NCI-H460 (cell line): ENCODE data around the gene ZBED4. TPM values are rescaled to one million over a fixed set of nuclear protein-coding genes. Genes with fewer than 3 reads are reported as not detected.

Source experiments
- DNase-seq: peaks from one replicate; pipeline ENCODE4 v3.0.0-alpha.2; 2016; ENCODE audit warnings: low read depth; ENCODE audit errors: extremely low read depth
- total RNA-seq: library from RNA; depleted of rRNA; stranded (reverse); fragments of >200 nt; shearing (Covaris generic); gene quantifications from 2 replicates; pipeline ENCODE4 v1.2.3, GENCODE V29; 2014

Gene ZBED4
- total RNA-seq, 1 experiment from 2014 or later, result 15.5 TPM

DNA sequence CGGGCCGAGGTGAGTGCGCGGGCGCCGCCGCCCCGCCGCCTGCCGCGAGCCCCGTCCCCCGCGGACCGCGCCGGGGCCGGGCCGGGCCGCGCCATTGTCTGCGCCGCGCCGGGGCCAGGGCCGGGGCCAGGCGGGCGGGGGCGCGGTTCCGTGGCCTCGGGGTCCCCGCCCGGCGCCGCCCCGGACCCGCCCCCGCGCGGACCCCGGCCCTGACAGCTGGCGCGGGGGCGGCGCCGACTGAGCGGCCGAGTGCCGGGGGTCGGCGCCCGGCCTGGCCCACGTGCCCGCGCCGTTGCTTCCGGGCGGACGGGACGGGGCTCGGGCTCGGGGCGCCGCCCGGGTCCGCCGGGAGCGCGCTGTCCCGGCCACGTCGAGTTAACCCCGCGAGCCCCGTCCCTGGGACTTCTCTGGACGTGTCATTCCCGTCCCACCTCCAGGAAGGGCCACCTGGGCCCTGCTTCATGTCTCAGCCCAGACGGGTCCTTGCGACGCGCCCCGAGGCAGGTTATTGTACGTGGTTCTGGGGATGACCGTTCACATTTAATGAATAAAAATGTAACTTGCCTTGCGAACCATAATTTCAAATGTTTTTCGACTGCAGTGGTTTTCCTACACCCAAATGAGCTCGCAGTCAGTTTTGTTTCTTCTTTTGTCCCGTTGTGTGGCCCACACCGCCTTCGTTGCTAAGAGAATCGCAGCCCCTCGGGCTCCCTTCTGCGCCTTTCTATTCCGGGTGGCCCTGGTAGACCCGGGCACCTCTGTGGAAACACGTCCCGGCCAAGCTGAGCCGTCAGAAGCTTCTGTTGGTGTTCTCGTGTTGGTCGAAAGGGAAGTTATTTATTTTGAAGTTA lies 562 bp downstream of the ZBED4 start:
- DNase-seq, result no peak

DNA sequence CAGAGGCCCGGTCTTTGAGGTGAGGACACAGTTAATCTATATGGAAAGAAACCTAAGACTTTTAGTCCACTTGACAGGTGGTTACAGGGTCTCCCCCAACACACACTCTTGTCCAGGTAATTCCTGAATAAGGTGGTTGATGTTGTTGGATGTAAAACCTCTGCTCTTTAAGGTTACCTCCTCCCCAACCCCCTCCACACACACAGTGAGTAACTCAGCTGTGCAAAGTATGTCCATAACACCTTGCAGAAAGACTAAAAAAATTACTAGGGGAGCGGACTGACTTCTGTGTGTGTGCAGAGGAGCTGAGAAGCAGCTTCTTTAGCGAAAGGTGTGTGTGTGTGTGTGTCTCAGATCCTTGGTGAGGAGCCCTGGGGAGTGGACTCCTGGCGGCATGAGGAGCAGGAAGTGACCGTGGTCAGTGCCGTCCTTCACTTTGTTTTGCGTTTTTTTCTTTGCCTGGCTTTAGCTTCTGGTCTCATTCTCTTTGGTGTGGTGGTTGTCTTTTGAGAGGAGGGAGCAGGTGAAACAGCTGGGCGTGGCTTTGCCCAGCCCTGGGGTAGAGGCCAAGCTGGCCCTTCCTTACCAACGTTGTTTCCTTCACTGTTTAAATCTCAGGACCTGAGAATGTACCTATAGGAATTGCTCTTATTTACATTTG lies 1.7 kb downstream of the ZBED4 start:
- DNase-seq, result no peak

DNA sequence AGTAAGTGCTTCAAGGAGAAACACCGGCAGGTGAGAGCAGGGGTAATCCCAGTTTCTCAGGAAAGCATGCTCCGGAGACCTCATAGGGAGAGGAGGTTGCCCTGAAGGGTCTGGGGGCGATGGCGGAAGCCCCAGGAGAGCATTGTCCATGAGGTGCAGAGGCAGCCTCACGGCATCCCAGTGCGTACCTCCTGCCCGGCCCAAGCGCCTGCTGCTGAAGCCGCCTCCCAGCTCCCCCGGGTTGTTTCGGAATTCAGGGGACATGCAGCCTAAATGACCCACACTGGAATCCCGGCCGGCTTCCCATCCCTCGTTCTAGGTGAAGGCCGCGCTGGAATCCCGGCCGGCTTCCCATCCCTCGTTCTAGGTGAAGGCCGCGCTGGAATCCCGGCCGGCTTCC lies 2.7 kb downstream of the ZBED4 start:
- DNase-seq, result no peak

DNA sequence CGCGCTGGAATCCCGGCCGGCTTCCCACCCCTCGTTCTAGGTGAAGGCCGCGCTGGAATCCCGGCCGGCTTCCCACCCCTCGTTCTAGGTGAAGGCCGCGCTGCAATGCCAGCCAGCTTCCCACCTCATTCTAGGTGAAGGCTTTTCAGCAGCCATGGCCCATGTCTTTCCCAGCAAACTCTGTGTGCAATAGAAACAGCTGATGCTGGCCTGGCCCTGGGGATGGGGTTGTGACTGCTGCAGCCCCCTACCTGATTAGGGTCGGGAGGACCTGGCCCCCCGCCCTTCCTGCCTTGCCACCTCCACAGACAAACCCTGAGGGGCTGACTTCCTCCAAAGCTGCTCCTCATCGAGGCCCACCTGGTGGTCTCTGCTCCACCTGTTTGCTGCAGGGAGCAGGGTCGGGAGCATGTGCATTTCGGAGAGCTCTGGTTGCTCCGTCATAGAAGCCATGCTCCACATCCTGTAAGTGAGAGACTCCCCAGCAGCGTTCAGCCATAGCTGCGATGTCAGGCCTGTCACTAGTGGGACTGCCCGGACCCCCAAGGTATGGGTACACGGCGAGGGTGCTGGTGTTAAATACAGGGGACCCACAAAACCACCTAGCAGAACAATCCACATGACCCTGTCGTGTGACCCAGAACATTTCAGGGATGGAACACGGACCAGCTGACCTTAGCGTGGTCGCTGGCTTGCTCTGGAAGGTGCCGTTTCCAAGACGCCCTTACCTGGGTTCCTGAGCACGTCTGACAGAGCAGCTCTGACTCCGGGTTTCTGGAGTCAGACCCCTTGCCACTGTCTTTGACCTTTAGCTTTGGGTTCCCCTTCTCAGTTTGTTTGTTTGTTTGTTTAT lies 3.3 kb downstream of the ZBED4 start:
- DNase-seq, result no peak

DNA sequence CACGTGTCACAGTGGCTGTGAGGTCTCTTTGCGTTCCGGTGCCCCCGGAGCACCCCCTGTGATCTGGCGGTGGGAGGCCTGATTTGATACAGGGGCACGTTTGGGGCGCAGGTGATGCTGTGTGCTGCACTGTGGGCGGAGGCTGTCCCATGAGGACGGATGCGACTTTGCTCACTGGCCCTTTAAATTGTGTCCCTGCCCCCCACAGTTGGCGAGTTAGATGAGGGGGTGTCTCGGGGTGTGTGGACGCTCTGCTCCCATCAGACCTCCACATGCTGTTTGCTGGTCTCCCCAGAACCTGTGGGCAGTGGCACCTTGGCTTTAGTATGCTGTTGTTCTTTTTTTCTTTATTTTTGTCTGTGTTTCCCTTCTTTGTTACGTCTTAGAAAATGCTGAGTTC lies 5.2 kb downstream of the ZBED4 start:
- DNase-seq, result no peak

DNA sequence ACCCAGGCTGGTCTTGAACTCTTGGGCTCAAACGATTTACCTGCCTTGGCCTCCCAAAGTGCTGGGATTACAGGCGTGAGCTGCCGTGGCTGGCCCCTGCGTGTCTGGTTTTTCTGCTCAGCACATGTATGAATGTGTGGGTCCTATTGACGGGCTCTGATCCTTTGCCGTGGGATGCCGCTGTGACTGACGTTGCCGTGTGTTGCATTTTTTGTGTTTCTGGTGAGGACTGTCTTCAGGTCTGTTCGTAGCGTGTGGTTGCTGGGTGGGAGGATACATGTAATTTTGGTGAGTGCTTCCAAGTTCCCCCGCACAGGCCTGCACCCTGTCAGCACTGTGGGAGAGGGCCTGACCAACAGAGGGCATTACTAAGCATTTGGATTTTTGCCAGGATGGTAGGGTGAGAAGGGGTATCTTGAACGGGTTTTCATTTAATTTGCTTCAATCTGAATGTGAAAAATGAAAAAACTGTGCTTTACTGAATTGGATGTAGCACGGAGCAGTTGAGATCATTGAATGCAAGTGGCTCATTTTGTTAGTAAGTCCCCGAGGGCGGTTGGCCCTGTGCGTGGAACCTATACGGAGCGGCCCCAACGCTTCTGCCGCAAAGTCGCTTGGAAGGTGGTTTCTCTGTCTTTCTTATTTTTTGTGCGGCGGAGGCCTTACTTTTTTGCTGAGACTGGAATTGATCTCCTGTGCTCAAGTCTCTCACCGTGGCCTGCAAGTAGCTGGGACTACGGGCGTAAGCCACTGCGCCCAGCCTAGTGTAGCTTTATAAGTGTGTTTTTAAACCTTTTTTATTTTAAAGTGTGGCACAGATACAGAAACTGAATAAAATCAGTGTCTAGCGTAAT lies 8.2 kb downstream of the ZBED4 start:
- no peak for DNase-seq

DNA sequence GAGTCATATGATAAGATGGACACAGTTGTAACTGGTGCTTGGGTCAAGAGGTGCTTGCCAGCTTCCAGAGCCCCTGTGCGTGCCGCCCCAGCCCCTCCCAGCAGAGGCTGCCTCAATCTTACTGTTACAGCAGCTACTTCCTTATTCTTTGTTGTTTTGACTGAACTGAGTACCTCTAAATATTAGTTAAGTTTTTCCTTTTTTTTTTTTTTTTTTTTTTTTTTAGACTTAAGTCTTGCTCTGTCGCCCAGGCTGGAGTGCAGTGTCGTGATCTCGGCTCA lies 8.8 kb downstream of the ZBED4 start:
- DNase-seq, result no peak

DNA sequence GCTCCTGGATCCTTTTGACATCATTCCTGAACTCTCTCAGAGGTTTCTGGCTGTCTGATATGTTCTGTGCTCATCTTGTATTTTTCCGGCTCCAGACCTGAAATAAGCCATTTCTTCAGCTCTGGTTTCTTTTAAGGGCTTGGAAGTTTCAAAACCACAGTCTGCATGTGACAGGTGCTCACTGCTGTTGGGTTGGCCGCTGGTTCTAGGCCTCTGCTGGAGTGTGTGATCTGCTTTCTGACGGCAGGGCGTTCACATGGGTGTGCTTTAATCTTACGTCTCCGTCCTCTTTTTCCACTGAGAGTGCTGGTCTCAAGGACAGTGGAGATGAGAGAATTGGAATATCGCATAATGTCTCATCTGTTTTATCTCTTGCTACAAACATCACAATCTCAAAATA lies 10.3 kb downstream of the ZBED4 start:
- no peak for DNase-seq

DNA sequence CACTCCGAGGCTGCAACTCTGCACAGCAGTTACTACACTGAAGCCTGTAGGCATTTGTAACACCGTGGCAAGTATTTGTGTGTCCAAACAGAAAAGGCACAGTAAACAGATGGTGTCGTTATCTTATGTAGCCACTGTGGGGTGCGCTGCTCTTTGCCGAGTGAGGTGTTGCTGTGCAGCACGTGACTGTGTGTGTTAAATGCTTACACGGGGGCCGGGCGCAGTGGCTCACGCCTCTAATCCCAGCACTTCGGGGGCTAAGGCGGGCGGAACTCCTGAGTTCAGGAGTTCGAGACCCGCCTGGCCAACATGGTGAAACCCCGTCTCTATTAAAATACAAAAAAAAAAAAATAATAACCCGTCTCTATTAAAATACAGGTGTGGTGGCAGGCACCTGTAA lies 11.5 kb downstream of the ZBED4 start:
- no peak for DNase-seq

DNA sequence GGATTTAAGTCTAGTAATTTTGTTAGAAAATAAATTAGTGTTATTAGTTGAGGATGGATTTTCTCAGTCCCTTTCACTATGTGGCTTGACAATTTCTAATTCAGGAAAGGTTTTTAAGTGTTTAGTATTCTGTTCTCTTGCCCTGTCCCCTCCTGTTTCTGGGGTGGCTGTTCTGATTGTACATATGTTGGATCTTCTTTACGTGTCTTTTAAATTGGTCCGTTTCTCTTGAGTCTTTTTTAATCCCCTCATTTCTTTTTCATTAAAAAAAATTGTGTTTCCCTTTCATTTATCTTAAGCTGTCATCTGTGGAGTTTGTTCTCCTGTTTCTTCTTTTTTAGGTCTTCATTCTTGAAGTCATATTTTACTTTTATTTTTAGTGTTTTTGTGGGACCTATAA lies 12.5 kb downstream of the ZBED4 start:
- no peak for DNase-seq

DNA sequence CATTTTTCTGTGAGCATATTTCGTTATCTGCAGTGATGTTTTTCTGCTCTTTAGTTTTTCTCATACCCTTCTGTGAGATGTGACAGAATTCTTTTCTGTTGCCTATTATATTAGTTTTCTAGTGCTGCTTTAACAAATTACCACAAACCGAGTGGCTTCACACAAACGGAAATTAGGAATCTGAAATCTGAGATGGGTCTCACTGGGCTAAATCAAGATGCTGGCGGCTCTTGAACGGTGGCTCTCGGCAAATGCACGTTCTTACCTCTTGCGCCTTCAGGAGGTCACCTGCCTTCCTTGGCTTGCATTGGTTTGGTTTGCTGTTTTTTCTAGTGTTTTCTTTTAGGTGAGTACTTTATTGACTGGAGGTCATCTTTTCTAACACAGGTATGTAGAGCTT lies 13.0 kb downstream of the ZBED4 start:
- no peak for DNase-seq

DNA sequence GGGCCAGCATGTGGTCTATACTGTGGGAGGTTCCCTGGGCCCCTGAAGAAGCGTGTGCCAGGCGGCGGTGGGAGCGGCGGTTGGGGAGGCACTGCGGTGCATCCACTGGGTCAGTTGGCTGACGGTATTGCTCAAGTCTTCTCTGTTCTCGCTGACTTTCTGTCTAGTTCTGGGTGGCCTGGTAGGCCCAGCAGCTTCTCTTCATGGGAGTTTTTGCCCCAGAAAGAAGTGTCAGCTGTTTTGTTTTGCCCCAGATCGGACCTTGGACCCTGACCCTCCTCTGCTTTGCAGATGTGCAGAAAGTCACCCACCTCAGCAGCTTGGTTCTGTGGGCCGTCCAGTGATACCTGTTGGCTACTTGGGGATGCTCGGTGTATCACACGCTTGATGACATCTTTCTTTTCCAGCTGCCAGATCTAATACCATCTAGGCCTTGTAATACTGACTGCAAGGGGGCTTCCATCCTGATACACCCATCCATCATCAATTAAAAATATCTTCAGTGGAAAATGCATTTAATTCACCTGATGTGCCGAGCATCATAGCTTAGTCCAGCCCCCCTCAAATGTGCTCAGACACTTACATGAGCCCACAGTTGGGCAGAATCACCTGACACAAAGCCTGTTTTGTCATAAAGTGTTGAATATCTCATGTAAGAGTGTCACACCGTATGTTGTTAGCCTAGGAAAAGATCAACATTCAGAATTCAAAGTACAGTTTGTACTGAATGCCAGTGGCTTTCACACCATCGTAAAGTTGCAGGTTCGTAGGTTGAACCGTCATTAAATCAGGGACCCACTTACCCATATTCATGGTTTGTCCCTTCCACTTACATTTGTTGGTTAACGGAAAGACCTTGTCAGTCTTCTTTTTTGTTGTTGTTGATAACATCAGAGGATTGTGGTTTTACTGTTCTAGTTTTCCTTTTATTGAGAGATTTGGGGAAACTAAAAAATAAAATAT lies 13.9 kb downstream of the ZBED4 start:
- no peak for DNase-seq

DNA sequence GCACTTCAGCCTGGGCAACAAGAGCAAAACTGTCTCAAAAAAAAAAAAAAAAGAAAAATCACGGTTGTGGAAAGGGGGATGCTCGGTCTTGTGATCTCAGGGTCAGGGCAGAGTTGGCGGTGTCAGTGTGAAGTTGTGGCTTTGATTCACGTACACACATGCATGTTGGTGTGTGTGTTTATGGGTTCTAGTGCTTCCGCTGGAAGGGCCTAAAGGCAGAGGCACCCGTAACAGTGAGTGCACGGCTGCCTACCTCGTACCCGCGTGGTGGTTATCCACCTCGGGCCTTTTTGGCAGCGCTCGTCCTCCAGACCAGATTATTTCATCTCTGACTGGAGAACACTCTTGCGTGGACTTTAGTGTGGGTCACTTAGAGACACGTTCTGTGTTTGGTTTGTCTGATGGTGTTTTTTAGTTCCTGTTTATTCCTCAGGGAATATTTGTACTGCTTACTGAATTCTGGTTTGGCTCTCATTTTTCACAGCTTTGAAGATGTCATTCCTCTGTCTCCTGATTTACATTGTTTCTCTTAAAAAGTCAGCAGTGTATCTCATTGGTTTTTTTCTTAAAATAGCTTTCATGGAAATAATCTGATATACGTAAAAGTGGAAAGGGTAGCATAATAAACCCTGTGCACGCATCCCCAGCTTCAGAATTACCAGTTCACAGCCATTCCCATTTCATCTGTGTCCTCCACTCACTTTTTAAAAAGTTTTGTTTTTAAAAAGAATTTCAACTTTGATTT lies 15.6 kb downstream of the ZBED4 start:
- DNase-seq, result no peak

DNA sequence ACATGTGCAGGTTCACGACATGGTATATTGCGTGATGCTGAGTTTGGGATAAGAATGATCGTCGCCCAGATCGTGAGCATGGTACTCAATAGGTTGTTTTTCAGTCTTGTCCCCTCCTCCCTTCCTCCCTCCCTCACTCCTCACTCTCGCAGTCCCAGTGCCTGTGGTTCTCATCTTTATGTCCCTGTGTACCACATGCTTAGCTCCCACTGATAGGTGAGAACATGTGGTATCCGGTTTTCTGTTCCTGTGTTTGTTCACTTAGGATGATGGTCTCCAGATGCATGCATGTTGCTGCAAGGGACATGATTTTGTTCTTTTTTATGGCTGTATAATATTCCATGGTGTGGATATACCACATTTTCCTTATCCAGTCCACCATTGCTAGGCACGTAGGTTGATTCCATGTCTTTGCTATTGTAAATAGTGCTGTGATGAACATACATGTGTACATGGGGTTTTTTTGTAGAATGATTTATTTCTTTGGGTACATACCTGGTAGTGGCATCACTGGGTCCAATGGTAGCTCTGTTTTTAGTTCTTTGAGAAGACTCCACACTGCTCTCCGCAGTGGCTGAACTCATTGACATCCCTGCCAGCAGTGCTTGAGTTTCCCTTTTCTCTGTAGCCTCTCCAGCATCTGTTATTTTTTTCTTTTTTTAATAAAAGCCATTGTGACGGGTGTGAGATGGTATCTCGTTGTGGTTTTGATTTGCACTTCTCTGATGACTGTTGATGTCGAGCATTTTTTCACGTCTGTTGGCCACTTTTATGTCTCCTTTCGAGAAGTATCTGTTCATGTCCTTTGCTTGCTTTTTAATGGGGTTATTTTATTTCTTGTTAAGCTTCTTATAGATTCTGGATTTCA lies 16.4 kb downstream of the ZBED4 start:
- no peak for DNase-seq

DNA sequence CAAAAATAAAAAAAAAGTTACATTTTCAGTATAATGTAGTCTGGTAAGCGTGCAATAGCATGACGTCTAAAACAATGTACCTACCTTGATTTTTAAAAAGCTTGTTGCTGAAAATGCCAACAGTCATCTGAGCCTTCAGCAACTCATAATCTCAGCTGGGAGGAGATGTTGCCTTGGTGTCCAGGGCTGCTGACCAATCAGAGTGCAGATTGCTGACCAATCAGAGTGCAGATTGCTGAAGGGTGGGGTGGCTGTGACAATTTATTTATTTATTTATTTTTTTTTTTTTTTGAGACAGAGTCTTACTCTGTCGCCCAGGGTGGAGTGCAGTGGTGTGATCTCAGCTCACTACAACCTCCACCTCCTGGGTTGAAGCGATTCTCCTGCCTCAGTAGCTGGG lies 17.8 kb downstream of the ZBED4 start:
- DNase-seq, result no peak

DNA sequence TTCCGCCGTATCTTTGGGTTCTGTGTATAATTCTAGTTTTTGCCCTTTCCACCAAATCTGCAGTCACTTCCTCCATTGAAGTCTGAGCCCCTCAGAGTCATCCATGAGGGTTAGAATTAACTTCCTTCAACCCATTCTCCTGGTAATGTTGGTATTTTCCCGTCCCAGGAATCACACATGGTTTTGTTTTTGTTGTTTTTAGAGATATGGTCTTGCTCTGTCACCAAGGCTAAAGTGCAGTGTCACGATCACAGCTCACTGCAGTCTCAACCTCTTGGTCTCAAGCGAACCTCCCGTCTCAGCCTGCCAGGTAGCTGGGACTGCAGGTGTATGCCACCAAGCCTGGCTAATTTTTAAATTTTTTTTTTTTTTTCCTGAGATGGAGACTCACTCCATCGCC lies 18.7 kb downstream of the ZBED4 start:
- DNase-seq, result no peak

DNA sequence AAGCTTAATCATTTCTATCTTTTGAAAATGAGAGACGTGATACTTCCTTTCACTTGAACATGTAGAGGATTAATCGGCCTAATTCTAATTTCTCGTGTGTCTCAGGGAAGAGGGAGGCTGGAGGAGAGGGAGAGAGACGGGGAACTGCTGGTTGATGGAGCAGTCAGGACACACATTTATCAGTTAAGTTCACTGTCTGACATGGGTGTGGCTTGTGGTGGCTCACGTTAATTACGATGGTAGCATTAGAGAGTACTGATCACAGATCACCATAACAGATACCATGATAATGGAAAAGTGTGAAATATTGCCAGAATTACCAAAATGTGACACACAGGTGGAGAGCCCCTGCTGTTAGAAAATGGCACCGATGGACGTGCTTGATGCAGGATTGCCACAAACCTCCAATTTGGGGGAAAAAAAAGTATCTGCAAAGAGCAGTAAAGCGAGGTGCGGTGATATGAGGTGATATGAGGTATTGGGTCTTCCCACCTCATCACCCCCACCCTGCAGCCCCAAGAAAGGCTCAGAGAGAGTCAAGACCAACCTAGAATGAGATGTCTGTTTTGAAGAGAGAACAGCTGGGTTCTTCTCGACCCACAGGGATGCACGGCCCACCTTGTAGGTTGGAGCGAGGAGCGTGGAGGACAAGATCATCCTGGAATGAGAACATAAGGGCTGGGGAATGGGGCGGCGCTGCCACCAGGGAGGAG lies 19.7 kb downstream of the ZBED4 start:
- DNase-seq, result no peak
